A549 treated with dexamethasone at 1 μM for 4 hours (cell line): ENCODE results near the gene CLCN2. TPM values are rescaled to one million over a fixed set of nuclear protein-coding genes. Genes with fewer than 3 reads are reported as not detected.

ENCODE experiments used
- total RNA-seq: library from RNA; stranded (reverse); fragments of 200-300 nt; extraction: Qiagen RNA extraction; gene quantifications from 5 replicates; pipeline ENCODE4 v1.2.3, GENCODE V29; 2022

CLCN2 gene
- 2.9 to 5.4 TPM (median 4.7 TPM) in 5 replicates for total RNA-seq

DNA sequence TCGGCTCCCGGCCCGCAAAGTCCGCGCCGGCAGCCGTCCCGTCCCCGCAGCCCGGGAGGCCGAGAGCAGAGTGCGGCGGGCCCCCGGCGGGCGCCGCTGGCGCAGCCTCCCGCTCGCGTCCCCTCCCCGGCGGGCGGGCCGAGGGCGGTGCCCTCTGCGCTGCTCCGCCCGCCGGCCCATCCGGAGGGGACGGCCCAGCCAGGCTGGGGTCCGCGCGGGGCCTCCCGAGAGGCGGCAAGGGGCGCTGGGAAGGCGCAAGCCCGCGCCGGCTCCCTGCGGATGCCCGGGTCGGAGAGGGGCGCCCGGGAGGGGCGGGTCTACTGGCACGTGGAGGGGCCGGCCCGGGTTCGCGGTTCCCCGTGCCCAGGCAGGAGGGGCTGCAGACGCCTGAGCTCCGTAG lies at the start of gene CLCN2, which contains the start of gene POLR2H:
Gene CLCN2, minus strand, starts transcription at position 74 of the 400 bp plus-strand sequence. CDS start 126 bp downstream, outside the sequence.
Gene POLR2H, plus strand, starts transcription at position 179 of the 400 bp plus-strand sequence. CDS start 1,783 bp downstream, outside the sequence.

GRCh38 chr3:184379358-184380184 lies 18.2 kb upstream of the CLCN2 start, which contains the start of gene CHRD:
TSS of gene CHRD (plus strand) at chr3:184380054. CDS start at chr3:184380319, 265 bp downstream.

GRCh38 chr3:184377882-184378445 lies 16.6 kb upstream of the CLCN2 start, which contains the start of gene THPO:
TSS of gene THPO (minus strand) at chr3:184378207. CDS start at chr3:184376259, 1,948 bp downstream.

DNA sequence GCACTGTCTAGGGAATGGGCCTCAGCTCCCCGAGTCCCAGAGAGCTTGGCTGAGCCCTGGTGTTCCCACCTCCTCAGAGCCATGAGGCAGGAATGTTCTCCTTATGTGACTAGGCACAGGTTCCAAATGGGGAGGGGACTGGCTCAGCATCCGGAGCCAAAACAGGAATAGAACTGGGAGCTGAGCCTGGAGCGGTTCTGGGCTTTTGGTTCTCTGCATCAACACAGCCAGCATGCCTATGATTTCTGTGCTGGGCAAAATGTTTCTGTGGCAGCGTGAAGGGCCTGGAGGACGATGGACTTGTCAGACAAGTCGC lies 24.0 kb downstream of the CLCN2 start, which contains the start of gene FAM131A:
Gene FAM131A, plus strand, starts transcription at position 202 of the 316 bp plus-strand sequence. Its CDS starts 31 bp downstream, at position 233.

DNA sequence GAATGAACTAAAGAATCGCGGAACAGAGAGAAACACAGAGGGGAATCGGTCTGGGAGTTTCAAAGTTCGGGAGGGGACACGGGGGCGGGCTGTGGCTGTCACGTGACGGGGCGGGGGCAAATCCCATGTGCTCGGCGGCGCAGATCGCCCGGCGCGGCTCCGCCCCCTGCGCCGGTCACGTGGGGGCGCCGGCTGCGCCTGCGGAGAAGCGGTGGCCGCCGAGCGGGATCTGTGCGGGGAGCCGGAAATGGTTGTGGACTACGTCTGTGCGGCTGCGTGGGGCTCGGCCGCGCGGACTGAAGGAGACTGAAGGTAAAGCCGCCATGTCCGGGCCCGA lies 47.1 kb downstream of the CLCN2 start, which contains the start of gene EIF4G1:
Gene EIF4G1, plus strand, starts transcription at position 244 of the 337 bp plus-strand sequence. CDS start 1,191 bp downstream, outside the sequence.

DNA sequence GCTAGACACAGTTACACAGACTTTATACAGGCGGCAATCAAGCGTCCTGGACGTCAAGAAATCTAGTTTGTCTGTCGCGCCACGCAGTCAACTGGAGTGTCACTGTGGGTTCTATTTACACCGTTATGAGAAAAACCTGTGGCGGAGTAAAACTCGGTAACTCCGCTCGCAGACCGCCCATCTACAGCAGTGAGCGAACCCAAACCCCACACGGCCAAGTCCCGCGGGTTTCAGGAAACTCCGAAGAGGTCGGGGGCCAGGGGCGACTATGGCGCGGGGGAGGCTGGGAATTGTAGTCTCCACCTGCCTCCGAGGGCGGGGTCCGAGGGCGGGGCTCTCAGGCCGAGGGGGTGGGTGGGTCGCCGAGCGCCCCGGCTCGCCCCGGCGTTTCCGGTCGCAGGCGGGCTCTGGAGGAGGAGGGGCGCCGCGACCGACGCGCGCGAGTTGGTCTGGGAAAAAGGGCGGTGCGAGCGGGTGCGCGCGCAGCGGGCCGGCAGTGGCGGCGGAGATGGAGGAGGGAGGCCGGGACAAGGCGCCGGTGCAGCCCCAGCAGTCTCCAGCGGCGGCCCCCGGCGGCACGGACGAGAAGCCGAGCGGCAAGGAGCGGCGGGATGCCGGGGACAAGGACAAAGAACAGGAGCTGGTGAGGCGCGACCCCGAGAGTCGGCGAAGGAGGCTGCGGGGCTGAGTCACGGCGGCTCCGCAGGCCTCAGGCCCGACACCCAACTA lies 62.5 kb downstream of the CLCN2 start, which contains the start of gene PSMD2:
Gene PSMD2, plus strand, starts transcription at position 483 of the 729 bp plus-strand sequence. Its CDS starts 26 bp downstream, at position 509.

Other genes with a start within 250 kb of the CLCN2 start
- 24.7 to 26.9 TPM (median 26.3 TPM) in 5 replicates for gene EIF2B5, start 226.2 kb downstream of the CLCN2 start, total RNA-seq
- gene DVL3, start 206.2 kb downstream of the CLCN2 start, total RNA-seq = 14.7 to 28.1 TPM (median 25.7 TPM) in 5 replicates
- gene AP2M1, start 186.8 kb downstream of the CLCN2 start, total RNA-seq = 277 to 297 TPM (median 292 TPM) in 5 replicates
- 30.0 to 37.4 TPM (median 33.1 TPM) in 5 replicates for gene ABCF3, start 175.4 kb downstream of the CLCN2 start, total RNA-seq
- 0.20 to 0.50 TPM (median 0.39 TPM) in 5 replicates for gene VWA5B2, start 132.0 kb downstream of the CLCN2 start, total RNA-seq
- 53.0 to 83.1 TPM (median 72.0 TPM) in 5 replicates for gene ALG3, start 112.6 kb downstream of the CLCN2 start, total RNA-seq
- 8.6 to 11.5 TPM (median 10.0 TPM) in 5 replicates for gene EEF1AKMT4, start 111.9 kb downstream of the CLCN2 start, total RNA-seq
- 0.96 to 2.0 TPM (median 1.5 TPM) in 5 replicates for gene CAMK2N2, start 100.1 kb downstream of the CLCN2 start, total RNA-seq
- not detected in 5 replicates for gene ECE2, start 85.6 kb downstream of the CLCN2 start, total RNA-seq
- 257 to 391 TPM (median 283 TPM) in 5 replicates for gene PSMD2, start 62.4 kb downstream of the CLCN2 start, total RNA-seq
- 243 to 299 TPM (median 295 TPM) in 5 replicates for gene EIF4G1, start 47.0 kb downstream of the CLCN2 start, total RNA-seq
- gene FAM131A, start 24.0 kb downstream of the CLCN2 start, total RNA-seq = 7.5 to 10.5 TPM (median 9.4 TPM) in 5 replicates
- 65.2 to 72.1 TPM (median 66.4 TPM) in 5 replicates for gene POLR2H, start 105 bp upstream of the CLCN2 start, total RNA-seq
- 0.08 to 0.11 TPM in 2 of 5 replicates, not detected in the others for gene THPO, start 16.6 kb upstream of the CLCN2 start, total RNA-seq
- 0.19 to 0.29 TPM (median 0.23 TPM) in 5 replicates for gene CHRD, start 18.4 kb upstream of the CLCN2 start, total RNA-seq
- 0.17 to 0.45 TPM (median 0.26 TPM) in 5 replicates for gene EPHB3, start 200.2 kb upstream of the CLCN2 start, total RNA-seq